Breast epithelium (tissue), 4 donors: Measurements from ENCODE around the gene PRSS2. TPM values are rescaled to one million over a fixed set of nuclear protein-coding genes. Genes with fewer than 3 reads are reported as not detected.
"Not testable (repeated sequence)": the region's sequence is repeated elsewhere in the genome, so short reads cannot be mapped to it uniquely, and the experiment has no call there.

Experiments used
- DNase-seq, 2 donors: peaks; one replicate each; pipeline ENCODE4 v3.0.0-alpha.2; 2019; ENCODE audit warnings: low spot score in 2 of 2
- H3K27ac ChIP-seq, 2 donors: fragments of 200-600 bp; sonication (generic) in 1 of 2; one replicate each; pipeline ENCODE4 v1.5.1; 2016 to 2019; ENCODE audit warnings: mild to moderate bottlenecking in 1 of 2
- H3K27me3 ChIP-seq, 2 donors: fragments of 200-600 bp; sonication (generic) in 1 of 2; one replicate each; pipeline versions ENCODE4 v1.5.1 to v1.6.0; 2017 to 2019; ENCODE audit warnings: control low read depth in 1 of 2, mild to moderate bottlenecking in 1 of 2
- H3K36me3 ChIP-seq: fragments of 200-600 bp; one replicate; pipeline ENCODE4 v1.5.1; 2019
- H3K4me1 ChIP-seq, 2 donors: fragments of 200-600 bp; sonication (generic); one replicate each; pipeline ENCODE4 v1.5.1; 2016 to 2019; ENCODE audit warnings: control low read depth in 1 of 2
- H3K4me3 ChIP-seq, 3 donors: fragments of 200-600 bp; sonication (generic); 1 replicate in 2 of 3; 2 replicates in 1 of 3; pipeline ENCODE4 v1.5.1; 2016 to 2019; ENCODE audit warnings: mild to moderate bottlenecking in 3 of 3, moderate library complexity in 2 of 3
- H3K9me3 ChIP-seq, 2 donors: fragments of 200-600 bp; sonication (generic) in 1 of 2; one replicate each; pipeline ENCODE4 v1.5.1; 2016 to 2019; ENCODE audit warnings: control low read depth in 1 of 2
- POLR2A ChIP-seq: fragments of 450-650 bp; IDR thresholded peaks from one replicate; pipeline ENCODE4 v1.6.1; 2016; ENCODE audit warnings: antibody characterized with exemption, mild to moderate bottlenecking, moderate library complexity
- POLR2AphosphoS5 ChIP-seq, 3 donors: sonication (generic); formaldehyde crosslinking; IDR thresholded peaks; one replicate each; pipeline ENCODE4 v1.6.1; 2017; ENCODE audit warnings: antibody characterized with exemption in 3 of 3
- intact Hi-C: fragments of 100-400 bp; cut with DNase I; formaldehyde crosslinking; loops from one replicate; pipeline ENCODE4 v1.15.1; 2023; ENCODE audit warnings: low total_unique reads
- total RNA-seq, 3 donors: library from RNA; depleted of rRNA; stranded (reverse); fragments of >200 nt; gene quantifications; one replicate each; pipeline ENCODE4 v1.1.0, GENCODE V29; 2016
- TF ChIP-seq, protein P1 (sequence below), 3 donors: fragments of 450-650 bp; IDR thresholded peaks; one replicate each; pipeline ENCODE4 v1.5.1; 2016 to 2017; ENCODE audit warnings: antibody characterized with exemption in 3 of 3, mild to moderate bottlenecking in 3 of 3, moderate library complexity in 3 of 3

PRSS2 gene
- total RNA-seq, 3 donors from 2014 or later, result not detected

DNA sequence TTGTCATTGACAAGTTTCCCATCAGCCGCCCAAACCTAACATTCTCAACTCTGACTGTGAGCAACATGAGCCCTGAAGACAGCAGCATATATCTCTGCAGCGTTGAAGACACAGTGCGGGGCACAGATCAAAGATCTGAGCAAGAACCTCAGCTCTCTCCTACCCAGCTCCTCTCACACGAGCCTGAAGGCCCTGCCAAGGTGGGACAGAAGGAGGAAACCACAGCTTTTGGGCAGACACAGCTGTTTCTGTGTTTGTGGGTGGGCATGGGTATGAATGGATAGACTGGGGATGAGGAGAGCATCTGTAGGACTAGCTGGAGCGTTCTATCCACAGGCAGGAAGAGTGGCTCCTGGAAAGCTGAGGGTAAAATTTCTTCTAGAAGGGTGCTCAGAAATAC, 30.0 kb upstream of the PRSS2 start:
- TF ChIP-seq, protein P1, sequence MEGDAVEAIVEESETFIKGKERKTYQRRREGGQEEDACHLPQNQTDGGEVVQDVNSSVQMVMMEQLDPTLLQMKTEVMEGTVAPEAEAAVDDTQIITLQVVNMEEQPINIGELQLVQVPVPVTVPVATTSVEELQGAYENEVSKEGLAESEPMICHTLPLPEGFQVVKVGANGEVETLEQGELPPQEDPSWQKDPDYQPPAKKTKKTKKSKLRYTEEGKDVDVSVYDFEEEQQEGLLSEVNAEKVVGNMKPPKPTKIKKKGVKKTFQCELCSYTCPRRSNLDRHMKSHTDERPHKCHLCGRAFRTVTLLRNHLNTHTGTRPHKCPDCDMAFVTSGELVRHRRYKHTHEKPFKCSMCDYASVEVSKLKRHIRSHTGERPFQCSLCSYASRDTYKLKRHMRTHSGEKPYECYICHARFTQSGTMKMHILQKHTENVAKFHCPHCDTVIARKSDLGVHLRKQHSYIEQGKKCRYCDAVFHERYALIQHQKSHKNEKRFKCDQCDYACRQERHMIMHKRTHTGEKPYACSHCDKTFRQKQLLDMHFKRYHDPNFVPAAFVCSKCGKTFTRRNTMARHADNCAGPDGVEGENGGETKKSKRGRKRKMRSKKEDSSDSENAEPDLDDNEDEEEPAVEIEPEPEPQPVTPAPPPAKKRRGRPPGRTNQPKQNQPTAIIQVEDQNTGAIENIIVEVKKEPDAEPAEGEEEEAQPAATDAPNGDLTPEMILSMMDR (IDR thresholded peaks at IDR 0.05), result no peak
- no peak for TF ChIP-seq POLR2A
- TF ChIP-seq POLR2AphosphoS5 (IDR thresholded peaks at IDR 0.05), result no peak
- intact Hi-C loops, result no loop called here
- H3K9me3 ChIP-seq, result no peaks in the 10 kb centered on the region
- no peak for DNase-seq
- H3K4me3 ChIP-seq, result no peak overlapping the region
- H3K27ac ChIP-seq, result no peak overlapping the region
- no peaks in the 10 kb centered on the region for H3K27me3 ChIP-seq
- no peaks in the 10 kb centered on the region for H3K4me1 ChIP-seq
- no peaks in the 10 kb centered on the region for H3K36me3 ChIP-seq

DNA sequence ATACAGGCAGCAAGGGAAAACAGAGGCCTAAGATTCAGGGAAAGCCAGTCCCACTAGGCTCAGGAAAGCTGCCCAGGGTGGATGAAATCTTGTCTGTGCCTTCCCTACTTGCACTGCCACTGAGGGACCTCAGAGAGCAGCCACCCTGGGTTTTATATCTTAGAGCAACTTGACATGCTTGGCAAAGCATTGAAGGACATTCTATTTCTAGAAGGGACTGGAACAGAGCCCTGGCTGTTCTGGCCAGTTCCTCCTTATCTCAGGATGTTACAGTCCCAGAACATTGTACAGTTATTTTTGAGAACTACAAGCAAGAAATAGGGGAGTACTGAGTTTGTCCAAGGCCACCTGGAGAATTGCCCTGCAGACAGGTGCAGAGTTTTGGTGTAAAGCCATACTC, 28.8 kb upstream of the PRSS2 start:
- H3K27ac ChIP-seq, H3K4me3 ChIP-seq, H3K4me1 ChIP-seq, H3K27me3 ChIP-seq, H3K36me3 ChIP-seq, DNase-seq, H3K9me3 ChIP-seq, intact Hi-C loops: not testable (repeated sequence)

DNA sequence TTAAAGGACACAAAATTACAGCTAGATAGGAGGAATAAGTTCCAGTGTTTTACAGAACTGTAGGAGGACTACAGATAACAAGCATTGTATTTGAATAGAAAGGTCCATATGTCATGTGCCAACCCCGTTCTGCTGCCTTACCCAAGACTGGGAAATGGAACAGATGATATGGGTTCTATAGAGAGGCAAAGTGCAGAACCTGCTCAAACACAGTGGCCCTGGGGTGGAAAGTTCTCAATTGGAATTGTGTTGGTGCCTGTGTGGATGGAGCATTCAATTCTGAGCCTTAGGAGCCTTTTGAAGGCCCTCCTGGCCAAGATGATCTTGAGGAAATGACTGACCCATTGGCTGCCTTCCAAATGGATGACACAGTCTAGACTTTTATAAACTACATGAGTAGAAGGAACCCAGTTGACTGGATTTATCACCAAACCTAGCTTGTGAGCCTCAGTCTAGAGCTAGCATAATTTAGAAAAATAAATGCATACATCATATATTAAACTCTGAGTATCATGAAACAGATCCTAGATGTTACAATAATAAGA, 25.6 kb upstream of the PRSS2 start:
- H3K4me3 ChIP-seq, result no peak overlapping the region
- no peaks in the 10 kb centered on the region for H3K27me3 ChIP-seq
- intact Hi-C loops, result no loop called here
- no peaks in the 10 kb centered on the region for H3K9me3 ChIP-seq
- H3K27ac ChIP-seq, result no peak overlapping the region
- no peak for DNase-seq
- H3K4me1 ChIP-seq, result no peaks in the 10 kb centered on the region
- H3K36me3 ChIP-seq, result no peaks in the 10 kb centered on the region
- TF ChIP-seq, protein P1 (IDR thresholded peaks at IDR 0.05), result no peak
- no peak for TF ChIP-seq POLR2A
- no peak for TF ChIP-seq POLR2AphosphoS5 (IDR thresholded peaks at IDR 0.05)

DNA sequence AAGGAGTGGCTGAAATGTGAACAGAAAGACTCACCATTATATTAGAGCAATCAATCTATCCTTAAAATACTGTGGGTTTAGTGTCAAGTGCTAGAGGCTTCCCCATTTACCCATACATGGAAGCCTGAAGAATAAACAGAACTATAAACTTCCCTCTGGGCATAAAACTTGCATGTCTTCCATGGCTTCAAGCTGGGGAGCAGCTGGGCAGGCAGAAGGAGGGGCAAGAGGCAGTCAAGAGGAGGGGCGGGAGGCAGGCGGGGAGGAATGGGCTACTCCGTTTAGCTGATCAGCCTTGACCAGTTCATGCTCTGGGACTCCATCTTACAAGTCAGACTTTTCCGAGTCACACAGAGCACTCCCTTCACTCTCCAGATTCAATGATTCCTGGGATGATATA, 25.0 kb upstream of the PRSS2 start:
- intact Hi-C loops, result no loop called here
- no peaks in the 10 kb centered on the region for H3K27me3 ChIP-seq
- H3K36me3 ChIP-seq, result no peaks in the 10 kb centered on the region
- no peak for TF ChIP-seq POLR2AphosphoS5 (IDR thresholded peaks at IDR 0.05)
- no peak for TF ChIP-seq POLR2A
- TF ChIP-seq, protein P1 (IDR thresholded peaks at IDR 0.05), result no peak
- H3K4me3 ChIP-seq, result no peak overlapping the region
- no peaks in the 10 kb centered on the region for H3K4me1 ChIP-seq
- no peak for DNase-seq
- H3K27ac ChIP-seq, result no peak overlapping the region
- no peaks in the 10 kb centered on the region for H3K9me3 ChIP-seq

DNA sequence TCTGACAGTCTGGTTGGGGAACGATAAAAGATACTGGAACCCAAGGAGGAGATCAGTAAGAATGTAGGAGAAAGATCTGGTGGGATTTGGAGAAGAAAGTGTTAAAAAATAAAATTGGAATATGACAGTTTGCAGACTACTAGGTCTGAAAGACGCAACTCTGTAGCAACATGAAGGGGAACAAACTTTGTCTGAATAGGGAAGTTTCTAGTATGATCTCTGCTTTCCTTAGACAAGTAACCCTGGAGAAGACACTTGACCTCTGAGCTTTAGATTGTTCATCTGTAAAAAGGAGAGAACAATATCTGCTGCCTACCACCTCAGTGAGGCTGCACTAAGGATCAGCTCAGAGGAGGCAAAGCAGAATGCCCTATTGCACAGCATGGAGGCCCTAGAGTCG, 24.5 kb upstream of the PRSS2 start:
- Histone ChIP-seq H3K9me3 (no peaks in the 10 kb centered on the region), H3K36me3 (no peaks in the 10 kb centered on the region), H3K4me3 (no peak overlapping the region), H3K4me1 (no peaks in the 10 kb centered on the region), H3K27me3 (no peaks in the 10 kb centered on the region), H3K27ac (no peak overlapping the region)
- intact Hi-C loops, result no loop called here
- no peak for DNase-seq
- TF ChIP-seq POLR2AphosphoS5 (IDR thresholded peaks at IDR 0.05) (no peak), POLR2A (no peak)
- TF ChIP-seq, protein P1 (IDR thresholded peaks at IDR 0.05), result no peak

DNA sequence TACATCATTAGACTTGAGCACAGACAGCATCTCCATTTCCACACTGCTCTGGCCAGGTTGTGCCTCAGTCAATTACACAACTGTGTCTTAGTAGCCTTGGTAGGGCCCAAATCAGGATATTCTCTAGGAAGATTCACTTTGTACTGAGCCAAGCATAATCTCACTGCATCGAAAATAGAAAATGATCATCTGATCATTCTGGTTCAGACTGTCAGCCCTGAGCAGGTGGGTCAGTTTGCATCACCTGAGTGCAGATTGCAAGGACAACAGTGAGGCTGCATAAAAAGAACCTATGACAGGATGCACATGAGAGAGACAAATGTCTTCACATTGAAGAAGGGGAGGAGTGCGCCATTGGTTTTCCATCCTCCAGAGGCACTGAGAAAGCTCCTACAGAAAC, 22.4 kb upstream of the PRSS2 start:
- H3K27me3 ChIP-seq, H3K4me1 ChIP-seq, H3K27ac ChIP-seq, intact Hi-C loops, H3K9me3 ChIP-seq, H3K4me3 ChIP-seq, H3K36me3 ChIP-seq, DNase-seq: not testable (repeated sequence)
